NCI-H345 treated with DMSO at 0.1 percent for 48 hours (cell line): ENCODE data around the gene COTL1.
A peak's percentile ranks its signal among the peaks of the same experiment; 100 is the strongest.
"Not testable (repeated sequence)": the region's sequence is repeated elsewhere in the genome, so short reads cannot be mapped to it uniquely, and the experiment has no call there.

ENCODE experiments used
- DNase-seq: peaks from one replicate; lab custom pipeline; 2025; ENCODE audit not compliant: unreplicated experiment; lab: John Stamatoyannopoulos, UW

The COTL1 gene

DNA sequence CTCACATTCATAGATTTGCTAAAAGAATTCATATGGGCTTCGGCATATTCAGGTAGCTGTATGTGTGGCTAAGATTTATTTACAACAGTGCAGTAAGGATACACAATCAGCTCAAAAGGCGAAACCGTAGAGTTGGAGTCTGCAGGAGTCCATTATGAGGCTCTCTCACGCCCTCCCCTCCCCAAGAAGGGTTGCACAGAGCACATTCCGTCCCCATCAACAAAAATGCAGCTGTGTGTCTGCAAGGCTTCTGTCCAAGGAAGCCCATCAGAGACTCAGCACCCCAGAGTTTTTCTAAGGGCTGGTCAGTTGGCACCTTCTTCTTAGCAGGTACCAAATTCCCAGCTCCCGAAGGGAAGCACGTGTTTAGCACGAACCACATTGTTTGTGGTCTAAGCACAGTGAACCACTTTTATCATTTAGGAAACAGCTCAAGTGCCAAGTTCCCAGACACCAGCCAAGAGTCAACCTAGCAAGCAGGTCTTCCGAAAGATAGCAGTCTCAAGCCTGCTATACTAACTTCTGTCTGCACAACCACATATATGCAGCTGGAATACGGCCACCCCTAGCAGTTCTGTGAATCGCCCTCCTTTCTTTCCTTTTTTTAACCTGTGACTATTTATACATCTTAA, 84.9 kb downstream of the COTL1 start:
- DNase-seq = no peak

DNA sequence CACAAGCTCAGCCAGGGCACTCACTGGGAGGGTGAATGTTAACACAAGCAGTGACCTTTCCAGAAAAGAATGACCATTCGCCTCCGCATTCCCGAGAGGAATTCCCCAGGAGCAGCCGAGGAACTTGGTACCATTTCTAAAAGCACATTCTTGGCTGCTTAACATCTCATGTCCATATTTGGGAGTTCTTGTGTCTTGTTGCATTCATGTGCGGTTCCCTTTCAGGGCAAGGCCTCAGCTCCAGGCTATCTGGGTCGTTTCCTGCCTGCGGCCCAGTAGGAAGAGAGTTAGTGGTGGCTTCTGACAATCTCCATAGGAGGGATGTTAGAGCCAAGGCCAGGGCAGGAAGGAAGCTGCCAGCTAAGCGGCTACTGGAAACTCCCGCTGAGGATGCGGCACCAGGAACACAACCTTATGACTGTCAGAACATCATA, 85.6 kb downstream of the COTL1 start:
- DNase-seq = no peak

DNA sequence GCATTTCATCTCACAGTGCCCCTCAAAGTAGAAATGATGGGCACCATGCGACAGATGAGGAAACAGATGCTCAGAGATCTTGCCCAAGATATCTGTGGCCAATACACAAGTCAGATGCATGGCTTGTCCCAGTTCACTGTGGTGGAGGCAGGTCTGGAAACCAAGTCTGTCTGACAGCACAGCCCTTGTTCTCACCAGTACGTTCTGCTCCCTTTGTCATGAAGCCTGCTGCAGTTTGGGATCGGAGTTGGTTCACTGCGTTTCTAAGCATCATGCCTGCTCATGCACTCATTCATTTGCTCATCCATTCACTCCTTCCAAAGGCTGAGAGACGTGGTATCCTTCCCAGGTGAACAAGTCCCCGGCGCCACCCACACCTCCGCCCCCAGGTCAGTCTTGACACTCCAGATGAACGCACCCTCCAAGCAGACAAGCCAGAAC, 86.2 kb downstream of the COTL1 start:
- no peak for DNase-seq

DNA sequence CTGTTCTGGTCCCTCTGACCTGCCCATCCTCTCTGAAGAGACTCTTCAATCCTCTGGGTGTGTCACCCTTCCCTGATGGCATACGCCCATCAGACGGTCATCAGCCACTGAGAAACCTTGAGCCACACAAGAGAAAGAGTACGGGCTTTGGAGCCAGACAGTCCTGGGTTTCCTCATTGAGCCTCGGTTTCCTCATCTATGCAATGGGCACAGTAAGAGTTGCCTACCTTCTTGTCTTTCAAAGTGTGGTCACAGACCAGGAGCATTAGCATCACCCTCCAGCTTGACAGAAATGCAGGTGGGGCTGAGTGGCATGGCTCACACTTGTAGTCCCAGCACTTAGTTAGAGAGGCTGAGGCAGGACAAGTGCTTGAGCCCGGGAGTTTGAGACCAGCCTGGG, 87.3 kb downstream of the COTL1 start:
- no peak for DNase-seq

DNA sequence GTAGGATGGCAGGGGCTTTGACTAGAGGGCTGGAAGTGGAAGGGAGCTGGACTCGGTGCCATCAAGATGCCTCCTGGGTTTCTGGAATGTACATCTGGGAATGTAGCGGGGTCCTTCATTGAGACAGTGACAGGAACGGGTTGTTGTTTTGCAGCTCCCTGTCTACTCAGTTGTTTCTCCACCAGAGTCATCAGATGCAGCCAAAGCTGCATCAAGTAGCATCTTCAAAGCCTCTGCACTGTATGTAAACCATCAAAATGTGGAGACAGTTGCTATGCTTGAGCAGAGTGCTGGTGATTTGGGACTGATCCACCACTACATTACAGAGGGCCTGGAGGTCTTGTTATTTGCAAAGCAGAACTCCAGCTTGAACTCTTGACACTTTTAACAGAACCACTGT, 88.3 kb downstream of the COTL1 start:
- no peak for DNase-seq

DNA sequence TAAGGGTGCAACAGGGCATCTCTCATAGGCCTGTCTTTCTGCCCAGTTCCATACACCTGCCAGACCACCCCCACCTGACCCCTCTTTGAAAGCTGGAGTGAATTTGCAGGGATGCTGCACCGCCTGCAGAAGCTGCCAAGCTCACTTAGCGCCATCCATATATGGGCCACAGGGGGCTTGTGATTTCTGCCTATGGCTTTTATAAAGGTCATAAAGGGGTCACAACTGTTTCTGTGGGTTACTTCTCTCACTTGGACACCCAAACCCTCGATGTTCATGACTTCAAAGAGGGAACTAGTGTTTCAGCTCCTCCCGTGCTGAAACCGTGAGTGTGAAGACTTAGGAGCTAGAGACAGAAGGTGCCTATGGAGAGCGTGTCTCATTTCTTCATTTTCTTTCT, 89.6 kb downstream of the COTL1 start:
- DNase-seq = no peak

DNA sequence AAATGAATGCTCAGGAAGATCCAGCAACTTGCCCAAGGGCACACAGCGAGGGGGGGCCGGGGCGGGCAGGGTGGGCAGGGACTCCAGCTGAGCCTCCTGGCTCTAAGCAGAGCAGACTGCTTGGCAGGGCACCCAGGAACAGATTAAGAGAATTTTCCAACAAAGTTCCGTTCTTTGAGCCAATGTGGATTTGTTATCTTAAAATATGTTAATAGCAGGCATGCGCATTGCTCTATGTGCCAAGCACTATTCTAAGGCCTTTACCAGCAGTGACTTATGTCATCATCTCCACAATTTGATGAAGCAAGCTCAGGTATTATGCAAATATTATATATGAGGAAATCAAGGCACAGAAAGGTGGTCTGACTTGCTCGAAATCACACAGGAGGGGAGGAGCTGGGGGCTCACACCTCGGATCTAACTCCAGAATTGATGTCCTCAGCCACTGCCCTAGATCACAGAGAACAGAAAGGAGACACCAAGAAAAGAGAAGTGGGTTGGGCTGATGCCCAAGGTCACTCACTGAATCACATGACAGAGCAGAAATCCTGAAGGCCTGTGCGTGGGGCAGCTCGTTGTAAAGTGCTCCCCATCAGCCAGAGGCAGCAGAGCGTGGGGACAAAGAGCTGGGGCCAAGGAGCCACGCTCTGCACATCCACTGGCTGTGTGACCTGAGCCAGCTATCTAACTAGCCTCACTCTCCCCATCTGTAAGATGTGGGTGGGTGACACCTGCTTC, 90.2 kb downstream of the COTL1 start:
- no peak for DNase-seq

DNA sequence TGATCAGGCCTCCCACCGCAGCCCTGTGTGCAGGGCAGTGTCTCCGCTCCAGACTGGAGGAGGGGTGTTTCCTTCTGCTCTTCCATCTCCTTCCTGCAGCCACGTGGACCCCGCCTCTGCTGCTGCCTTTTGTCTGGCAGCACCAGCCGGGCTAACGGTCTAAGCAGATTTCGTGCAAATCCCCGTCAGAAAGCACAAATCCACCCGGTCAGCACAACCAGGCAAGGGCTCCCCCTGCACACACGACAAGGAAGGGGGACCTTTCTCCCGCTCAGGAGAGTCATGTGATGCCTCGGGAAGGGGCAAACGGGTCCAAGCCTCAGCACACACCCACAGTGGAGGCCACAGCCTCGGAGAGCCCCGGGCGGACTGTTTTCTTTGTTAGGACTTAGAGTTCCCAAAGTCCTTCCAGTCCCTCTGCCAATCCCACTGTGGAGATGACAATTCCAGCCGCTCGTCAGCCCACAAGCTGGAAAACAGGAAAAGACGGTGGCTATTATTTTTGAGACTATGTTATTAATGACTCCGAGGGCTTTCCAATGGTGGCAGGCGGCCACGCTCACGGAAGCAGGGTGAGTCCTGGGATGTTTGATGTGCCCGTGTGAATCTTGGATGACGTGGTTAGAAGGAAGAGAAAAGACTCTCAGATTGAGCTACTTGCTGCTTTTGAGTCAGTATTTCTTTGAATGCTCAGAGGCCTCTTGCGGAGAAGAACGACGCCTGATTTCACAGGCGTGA, 90.9 kb downstream of the COTL1 start:
- no peak for DNase-seq

DNA sequence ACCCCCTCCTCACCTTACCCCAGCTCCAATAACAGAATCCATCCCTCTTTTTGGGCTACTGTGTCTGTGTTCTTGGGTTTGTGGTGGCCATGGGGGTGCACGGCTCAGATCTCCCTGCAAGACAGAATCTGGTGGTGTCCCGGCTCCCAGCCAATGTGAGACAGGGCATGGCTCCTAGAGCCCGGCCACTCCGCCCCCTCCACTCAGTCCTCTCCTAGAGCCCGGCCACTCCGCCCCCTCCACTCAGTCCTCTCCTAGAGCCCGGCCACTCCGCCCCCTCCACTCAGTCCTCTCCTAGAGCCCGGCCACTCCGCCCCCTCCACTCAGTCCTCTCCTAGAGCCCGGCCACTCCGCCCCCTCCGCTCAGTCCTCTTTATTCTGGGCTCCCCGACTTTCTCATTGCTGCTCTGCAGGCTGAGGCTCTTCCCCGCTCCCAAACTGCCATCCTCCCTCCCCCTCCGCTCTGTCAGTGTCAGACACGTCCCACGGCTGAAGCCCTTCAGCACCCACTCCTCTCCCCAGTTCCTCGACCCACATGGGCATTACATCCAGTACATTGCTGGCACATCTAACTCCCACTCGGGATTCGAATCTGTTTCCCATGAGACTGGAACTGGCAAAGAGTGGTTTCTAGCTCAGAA, 92.8 kb downstream of the COTL1 start:
- DNase-seq = not testable (repeated sequence)

DNA sequence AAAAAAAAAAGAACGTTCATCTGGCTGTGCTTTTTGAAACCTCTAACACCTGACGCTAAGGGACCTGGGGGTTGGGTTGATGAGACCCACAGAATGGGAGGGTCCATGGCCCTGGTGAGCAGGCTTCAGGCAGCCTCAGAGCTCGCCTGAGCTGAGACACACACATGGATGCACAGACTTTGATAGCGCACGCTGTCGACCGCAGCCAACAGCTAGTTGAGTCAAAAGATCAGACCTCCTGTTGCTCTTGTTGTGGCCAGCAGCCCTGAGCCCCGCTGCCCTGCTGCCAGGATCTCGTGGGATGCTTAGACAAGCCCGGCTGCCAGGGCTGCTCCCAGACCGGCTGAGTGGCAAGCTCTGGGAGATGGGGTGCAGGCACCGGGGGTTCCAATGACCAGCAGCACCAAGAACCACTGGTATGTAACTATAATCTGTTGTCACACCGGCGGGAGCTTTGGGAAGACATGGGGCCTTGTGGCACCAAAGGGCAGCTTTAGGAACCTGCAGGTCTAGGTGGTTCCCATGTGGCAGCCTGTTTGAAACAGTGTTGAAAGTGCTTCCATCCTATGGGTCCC, 93.4 kb downstream of the COTL1 start:
- no peak for DNase-seq

DNA sequence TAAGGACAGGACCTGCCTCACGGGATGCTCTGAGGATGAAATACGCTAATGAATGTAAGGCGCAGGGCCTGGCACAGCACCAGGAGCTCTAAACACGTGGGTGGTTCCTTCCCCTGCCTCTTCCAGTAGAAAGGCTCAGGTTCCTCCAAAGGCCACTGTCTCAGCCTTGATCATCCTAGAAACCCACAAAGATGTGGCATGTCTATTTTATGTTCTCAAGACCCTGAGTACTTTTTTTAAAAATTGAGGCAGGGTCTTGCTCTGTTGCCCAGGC, 96.4 kb downstream of the COTL1 start:
- no peak for DNase-seq

DNA sequence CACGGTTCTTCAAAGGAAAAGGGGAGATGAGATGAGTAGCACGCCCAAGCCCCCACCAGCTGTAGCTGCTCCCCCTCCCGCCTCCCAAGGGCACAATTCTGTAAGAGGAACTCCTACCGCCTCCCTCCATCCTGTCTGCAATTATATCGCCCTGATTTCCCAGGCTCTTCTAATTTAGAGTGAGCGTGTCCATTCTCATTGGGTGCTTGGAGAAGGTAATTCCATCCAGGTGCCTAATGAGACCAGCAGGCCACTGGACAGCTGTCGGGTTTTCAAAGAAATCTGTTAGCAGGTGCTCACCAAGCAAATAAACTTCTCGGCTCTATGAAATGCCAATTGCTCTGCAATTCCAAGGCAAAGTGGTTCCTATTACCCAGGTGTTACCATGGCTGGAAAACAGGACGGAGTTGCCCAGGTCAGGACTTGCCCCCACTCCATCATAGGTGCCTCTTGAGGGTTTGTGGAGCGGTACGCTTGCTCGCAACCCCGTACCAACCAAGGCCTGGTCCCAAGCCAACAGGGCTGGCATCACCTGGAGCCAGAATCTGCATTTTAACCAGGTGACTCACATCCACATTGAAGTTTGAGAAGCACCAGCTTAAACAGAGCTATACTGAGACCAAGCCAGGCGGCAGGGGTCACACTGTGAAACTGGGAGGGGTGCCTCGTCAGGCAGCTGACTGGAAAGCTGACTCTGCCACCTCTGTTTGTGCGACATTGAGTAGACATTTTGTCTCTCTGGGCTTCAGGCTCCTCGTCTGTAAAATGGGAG, 97.0 kb downstream of the COTL1 start:
- DNase-seq = peak; percentile 98

DNA sequence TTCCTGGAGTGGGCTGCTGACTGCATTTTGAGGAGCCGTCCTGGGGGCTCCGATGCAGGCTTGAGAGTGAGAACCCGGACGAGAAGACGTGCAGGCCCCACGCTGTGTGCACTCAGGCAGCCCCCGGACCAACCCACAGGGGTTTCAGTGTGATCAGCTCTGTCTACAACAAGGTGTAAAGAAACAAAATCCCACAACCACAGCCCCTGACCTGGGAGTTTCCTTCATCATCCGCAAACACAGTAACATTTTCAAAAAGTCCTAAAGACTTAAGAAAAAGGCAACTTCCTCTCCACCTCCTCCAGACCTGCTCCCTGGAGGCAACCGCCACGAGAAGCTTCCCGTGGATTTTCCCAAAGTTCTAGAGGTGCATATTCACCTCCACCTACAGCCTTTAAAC, 98.0 kb downstream of the COTL1 start:
- DNase-seq = no peak

DNA sequence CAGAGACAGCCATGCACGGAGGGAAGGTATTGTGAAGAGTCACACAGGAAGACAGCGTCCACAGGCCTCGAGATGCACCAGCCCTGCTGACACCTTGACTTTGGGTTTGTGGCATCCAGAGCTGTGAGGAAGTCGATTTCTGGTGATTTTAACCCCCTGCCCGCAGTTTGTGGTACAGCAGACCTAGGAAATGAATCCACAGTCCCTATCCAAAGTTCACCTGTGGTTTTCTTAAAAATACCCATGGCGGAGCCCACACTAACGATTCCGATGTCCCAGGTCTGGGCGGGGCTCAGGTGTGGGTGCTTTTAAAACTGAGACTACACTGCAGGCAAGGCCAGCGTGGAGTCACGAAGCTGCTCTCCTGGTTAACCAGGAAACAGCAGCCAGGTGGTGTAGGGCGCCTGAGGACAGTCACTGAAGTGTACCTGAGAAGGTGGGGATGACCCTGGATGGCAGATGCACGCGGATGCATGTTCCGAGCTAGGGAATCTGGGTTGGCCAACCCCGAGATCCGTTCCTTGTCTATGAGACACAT, 99.0 kb downstream of the COTL1 start:
- no peak for DNase-seq

DNA sequence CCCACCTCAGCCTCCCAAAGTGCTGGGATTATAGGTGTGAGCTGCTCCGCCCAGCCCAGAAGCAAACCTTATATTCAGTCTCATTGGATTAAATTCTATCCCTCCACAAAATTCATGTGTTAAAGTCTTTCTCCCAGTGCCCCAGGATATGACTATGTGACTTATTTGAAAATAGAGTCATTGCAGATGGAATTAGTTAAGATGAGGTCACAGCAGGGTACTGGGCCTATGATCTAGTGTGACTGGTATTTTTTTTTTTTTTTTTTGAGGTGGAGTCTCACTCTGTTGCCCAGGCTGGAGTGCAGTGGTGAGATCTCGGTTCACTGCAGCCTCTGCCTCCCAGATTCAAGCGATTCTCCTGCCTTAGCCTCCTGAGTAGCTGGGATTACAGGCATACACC, 99.7 kb downstream of the COTL1 start:
- DNase-seq = not testable (repeated sequence)

DNA sequence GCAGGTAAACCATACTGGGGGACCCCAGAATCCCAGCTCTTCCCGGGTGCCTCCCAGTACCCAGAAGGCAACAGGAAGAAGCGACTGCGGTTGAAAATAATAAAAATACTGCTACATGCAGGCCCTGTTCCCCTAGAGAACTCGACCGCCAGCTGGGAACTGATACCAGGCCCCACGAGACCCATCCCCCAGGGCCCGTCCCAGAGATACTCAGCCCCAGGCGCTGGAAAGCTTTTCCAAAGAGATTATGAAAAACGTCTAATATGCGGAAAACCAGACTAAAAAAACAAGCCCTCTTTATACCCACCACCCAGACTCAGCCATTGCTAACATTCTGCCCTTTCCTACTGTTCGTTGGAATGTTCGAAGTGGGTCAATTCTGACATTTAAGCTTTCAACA, 100.5 kb downstream of the COTL1 start:
- no peak for DNase-seq
